ENCODE results near the gene IFNK.

DNA sequence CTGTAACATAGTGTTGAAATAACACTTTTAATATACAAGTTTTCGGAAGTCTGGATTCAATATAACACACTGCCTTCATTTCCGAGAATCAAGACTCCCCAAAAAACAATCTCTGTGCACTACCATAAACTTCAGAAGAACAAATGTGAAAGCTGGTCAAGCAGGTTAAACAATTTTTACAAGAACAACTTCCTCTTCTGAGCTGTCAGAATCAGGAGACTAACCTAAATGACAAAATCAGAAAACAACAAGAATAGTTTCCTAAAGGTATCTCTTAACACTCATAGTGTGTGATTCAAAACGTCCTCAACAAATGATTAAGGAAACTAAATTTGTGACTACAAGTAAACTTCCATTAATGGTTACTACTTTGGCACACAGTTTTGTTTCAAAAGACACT, 37.6 kb downstream of the IFNK start:
- TF ChIP-seq, protein P1, sequence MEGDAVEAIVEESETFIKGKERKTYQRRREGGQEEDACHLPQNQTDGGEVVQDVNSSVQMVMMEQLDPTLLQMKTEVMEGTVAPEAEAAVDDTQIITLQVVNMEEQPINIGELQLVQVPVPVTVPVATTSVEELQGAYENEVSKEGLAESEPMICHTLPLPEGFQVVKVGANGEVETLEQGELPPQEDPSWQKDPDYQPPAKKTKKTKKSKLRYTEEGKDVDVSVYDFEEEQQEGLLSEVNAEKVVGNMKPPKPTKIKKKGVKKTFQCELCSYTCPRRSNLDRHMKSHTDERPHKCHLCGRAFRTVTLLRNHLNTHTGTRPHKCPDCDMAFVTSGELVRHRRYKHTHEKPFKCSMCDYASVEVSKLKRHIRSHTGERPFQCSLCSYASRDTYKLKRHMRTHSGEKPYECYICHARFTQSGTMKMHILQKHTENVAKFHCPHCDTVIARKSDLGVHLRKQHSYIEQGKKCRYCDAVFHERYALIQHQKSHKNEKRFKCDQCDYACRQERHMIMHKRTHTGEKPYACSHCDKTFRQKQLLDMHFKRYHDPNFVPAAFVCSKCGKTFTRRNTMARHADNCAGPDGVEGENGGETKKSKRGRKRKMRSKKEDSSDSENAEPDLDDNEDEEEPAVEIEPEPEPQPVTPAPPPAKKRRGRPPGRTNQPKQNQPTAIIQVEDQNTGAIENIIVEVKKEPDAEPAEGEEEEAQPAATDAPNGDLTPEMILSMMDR (IDR thresholded peaks at IDR 0.05): no peak
- no peak for TF ChIP-seq POLR2A (IDR thresholded peaks at IDR 0.05)

Measured in adrenal gland (tissue), 5 donors.